Embryonic facial prominence (tissue), 1 donor: ENCODE measurements around the gene GDPD5.

Experiments used
- DNase-seq: peaks from one replicate; pipeline ENCODE4 v3.0.0-alpha.2; 2016; ENCODE audit errors: extremely low spot score

Gene GDPD5

DNA sequence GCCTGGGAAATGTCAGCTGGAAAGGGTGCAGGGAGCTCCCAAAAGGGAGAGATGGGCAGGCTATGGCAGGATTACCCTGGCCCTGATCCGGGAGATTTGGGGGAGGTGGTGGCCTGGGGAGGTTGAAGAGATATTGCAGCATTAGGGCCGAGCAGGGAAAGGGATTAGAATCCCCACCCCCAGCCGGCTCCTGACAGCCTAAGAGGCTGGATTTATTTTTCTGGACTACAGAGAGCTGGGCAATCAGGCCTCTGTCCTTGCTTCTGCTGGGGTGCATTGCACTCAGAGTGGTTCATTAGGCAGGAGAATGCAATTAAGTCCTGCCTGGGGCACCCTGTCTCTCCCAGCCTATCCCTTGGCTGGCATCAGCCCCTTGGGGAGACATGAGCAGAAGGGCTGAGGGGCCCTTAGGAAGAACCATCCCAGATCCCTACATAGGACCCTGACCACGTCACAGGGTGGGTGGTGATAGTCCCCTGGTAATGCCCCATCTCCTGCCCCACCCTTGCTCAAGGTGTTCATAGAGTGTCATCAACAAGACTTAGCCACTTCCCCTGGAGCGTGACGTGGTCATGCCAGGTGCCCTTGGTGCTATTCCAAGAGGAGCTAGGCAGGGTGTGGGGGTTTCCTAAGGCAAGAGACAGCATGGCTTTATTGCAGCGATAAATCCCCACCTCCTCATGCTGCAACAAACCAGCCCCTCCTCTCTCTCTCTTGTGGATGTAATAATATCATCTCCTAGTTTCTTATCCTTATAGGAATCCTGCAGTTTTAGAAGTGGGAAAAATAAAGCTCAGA, 54.4 kb downstream of the GDPD5 start:
- DNase-seq: no peak

DNA sequence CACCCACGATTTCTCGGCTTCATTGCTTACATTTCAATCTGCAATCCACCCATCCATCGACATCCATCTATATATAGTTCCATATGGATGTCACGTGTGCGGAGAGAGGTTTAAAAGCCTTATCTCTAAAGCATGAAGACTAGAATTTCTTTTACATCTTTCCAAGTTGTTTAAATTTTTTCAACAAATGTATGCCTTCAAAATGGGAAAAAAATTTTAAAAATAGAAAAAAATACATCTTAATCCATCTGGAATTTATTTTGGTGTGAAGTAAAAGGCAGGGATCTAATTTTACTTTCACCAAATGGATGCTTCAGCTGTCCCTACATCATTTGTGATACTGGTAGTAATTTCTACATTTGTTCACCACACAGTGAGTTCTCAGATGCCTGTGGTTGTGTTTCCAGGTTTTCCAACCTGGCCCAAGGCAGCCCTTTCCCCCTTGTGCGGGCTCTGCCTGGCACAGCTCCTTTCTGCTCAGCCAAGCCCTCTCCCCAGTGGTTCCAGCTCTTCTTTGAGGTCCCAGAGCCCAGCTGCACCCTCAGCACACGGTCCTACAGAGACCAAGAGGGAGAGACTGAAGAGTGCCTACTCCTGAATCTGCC, 55.2 kb downstream of the GDPD5 start:
- DNase-seq: no peak

DNA sequence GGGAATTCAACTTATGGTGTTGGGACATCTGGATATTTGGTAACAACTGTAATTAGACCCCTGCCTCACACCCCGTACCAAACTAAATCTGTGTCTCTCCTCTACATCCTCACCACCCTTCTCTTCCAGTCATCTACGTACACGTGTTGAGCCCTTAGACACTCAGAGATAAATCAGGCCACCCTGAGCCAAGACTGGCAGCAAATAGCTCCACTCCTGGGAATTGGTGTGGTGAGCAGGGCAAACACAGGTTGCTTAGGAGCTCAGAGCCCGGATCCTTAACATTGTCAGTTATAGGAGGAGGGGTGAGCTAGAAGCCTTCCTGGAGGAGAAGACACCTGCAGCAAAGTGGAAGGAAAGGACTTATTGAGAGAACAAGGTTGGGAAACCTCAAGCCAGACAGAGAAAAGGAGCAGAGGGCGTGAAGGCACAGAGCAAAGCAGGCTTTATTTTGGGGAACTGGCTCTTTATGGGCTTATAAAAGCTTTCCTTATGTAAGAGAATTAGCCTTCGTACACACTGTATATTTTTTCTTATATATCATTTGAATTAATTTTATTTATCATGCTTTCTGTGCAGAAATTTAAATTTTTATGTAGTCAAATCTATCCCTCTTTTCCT, 55.8 kb downstream of the GDPD5 start:
- no peak for DNase-seq

DNA sequence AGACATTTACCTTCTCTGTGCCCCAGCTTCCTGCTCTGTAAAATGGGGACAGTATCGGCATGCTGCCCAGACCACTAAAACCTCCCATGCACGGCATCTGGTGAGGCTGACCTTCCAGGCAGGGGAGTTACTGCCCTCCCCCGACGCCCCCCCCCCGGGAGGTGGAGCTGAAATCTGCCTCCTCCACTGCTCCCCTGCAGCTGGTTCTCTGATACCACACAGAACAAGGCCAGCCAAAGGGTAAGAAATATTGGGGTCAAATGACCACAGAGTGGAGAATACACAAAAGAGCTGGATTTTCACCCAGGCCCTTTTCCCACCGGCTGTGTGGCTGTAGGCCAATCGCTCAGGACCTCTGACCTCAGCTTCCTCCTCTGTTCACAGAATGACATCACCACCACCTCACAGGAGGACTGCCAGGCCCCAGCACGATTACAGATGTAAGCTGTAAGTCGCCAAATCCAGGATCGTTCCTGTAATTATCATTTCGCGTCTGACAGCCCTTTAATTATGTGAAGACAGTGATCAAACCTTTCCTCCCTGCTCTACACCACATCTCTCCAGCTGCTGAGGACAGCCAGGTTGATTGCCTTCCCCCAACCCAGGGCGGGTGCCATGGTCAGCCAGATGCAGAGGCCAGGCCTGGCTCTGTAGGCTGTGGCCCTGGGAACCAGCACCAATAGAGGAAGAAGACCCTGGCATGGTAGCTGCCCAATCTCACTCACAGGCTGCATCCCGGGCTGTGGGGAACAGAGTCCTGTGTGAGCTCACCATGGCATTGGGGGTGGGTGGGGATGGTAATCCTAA, 57.0 kb downstream of the GDPD5 start:
- no peak for DNase-seq

DNA sequence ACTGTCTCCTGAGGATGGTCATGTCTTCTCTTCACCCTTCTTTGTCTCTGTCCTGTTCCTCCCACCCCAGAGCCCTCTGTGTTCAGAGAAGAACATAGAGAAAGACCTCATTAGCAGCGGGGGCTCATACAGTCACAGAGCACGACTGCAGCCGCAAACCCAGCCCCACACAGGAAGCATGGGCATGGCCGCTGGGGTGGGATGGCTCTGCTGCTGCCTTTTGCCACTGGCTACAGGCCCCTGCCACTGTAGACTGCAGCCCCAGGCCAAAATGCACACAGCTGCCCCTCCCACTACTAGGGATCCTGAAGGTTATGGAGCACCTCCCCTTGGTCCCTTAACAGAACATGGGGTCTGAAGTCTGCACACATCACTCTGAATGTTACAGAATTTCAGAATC, 57.9 kb downstream of the GDPD5 start:
- DNase-seq: no peak

DNA sequence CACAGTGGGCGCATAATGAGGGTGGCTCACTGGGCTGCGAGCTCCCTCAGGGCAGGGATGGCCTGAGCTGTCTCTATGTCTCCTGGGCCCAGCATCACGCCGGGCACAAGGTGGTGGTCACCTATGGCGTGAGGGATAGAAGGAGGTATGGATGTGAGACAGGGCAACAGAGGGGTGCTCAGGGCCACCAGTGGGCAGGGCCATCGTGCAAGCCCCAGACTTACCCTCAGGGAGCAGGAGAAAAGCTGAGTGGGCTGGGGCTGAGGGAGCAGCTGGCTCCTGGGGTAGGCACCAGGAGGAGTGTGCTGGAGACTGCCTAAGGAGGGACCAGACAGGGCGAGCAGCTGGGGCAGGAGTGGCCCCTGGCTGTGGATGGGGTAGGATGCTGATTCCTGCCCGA, 58.4 kb downstream of the GDPD5 start:
- DNase-seq: no peak

DNA sequence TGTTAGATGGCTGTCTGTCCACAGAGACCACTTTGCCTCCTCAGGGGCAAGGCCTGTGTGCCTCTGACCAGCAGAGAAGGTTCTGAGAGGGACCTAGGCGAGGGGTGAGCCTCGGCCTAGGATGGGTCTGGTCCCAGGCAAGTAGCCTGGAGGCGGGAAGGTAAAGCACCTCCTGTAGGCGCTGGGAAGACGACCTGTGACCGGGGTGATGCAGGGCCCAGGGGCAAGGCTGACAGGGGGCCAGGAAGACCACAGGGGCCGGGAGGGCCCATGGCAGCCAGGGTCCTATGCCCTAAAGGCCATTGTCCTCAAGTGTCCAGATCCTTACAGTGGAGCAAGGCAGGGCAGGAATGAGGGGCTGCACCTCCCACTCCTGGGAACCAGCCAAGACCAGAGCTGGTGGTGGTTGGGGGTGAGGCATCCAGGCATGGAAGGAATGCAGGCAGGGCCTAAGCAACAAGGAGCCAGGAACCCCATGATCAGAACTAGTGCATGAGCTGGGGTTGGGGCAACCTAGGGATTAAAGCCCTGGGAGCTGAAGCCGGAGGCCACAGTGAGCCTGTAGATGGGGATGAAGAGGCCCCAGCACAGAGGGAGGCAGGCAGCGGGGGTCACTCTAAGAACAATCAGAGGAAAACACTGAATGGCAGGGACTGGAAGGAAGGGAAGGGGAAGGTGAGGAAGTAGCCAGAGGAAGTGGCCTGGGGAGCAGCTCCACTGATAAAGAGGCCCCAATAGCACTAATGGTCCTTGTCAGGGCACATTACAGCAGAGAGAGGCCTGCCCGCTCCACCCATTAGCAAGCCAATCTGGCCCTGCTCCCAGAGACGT, 59.8 kb downstream of the GDPD5 start:
- DNase-seq: no peak

DNA sequence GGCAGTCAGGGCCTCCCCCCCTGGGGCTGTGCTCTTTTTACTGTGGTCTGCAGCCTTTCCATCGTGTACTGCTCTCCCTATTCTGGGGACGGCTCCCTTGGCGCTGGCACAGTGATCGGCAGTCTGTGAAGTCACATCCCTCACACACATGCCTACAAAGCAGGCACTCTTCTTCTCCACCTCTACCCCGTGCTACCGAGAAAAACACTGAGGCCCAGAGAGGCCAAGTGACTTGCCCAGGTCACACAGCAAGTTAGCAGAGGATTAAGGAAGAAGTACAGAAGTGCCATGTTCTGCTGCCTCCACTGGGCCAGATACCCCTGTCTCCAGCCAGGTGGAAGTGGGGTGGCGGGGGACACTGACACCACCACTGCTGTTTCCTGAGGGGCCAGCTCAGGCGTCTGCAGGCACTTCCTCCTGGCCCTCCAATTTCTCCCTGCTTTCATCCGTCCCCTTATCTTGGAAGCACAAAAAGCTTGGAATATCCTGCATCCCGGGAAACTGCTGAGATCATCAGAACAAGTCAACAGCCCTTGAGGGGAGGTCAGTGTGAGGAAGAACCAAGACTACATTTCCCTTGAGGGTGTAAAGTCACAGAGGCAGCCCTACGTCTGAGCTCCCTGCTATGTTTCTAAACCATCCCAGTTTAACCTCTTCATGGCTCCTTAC, 62.5 kb downstream of the GDPD5 start:
- DNase-seq: no peak

DNA sequence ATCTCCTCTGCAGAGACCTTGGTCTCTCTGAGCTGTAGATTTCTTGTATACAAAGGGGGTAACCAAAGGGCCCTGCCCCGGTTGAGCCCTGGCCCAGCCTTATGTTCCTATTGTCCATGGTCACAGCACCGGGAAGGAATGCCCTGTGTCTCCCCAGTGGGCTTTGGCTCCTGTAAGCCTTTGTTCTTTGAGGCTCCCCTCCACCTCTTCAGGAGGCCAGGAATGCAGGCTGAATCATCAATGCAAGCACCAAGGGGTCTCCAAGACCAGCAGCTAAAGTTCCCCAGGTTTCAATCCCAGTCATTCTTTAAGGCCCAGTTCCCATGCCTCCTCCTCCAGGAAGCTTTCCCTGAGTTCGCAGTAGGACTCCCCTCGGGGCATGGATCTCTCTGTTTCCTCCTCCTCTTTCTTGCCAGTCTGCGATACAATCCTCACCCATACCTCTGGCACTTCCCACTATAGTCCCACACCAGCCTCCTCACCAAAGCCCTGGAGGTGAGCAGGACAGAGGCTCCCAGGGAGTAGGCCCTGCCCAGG, 63.6 kb downstream of the GDPD5 start:
- no peak for DNase-seq

DNA sequence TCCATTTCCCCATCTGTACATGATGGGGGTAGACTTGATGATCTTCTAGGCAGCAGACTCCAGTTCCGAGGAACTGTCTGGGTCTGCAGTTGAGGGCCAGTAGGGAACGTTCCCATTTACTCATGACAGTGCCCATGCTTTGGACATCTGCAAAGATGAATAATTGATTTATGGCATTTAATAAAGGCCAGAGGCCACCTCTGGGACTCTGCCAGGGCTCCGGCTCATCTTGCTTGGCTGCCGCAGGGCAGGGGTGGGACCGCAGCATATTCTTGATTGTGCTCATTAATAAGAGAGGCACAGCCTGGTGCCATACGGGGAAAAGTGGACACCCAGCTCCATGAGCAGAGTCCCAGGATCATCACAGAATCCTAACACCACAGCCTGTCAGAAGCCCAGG, 64.6 kb downstream of the GDPD5 start:
- no peak for DNase-seq

DNA sequence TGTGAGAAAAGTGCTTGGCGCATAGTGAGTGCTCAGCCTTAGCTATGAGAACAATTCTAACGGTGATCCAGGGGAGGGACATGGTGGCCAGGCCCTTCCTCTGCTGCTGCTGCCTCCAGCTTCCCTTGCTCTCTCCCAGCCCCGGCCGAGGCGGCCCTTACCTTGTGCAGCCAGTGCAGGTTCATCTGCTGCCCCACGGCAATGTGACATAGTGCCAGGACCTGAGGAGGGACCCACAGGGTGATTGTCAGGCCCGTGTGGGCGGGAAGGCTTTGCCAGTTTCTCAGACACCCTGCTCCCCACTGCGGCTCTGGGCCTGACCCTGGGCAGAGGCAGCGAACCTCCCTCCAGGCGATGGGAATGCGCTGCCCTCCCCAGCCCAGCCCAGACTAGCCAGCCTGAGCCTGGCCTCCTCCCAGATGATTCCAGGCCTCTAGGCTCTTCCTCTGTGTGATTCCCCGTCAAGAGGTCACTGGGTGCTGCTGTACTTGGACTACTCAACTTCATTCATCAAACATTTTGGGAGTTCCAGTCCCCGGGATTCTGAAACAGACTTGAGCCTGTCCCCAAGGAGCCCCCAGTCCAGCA, 69.1 kb downstream of the GDPD5 start:
- no peak for DNase-seq

DNA sequence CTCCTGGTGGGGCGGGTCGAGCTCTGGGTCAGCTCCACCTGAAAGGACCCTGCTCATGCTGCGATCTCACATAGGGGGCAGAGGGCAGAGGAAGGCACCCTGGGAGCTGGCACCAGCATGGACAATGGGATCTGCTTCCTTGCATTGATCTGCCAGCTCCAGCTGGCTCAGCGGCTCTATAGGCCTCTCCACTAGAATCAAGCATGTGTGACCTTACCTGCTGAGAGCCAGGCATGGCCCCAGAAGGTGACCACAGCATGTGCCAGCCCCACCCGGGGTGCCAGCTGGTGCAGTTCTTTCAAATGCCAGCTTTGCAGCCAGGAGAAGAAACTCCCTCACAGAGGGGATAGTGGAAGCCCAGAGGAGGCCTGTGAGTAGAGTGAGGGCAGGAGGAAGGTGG, 70.8 kb downstream of the GDPD5 start:
- DNase-seq: no peak

DNA sequence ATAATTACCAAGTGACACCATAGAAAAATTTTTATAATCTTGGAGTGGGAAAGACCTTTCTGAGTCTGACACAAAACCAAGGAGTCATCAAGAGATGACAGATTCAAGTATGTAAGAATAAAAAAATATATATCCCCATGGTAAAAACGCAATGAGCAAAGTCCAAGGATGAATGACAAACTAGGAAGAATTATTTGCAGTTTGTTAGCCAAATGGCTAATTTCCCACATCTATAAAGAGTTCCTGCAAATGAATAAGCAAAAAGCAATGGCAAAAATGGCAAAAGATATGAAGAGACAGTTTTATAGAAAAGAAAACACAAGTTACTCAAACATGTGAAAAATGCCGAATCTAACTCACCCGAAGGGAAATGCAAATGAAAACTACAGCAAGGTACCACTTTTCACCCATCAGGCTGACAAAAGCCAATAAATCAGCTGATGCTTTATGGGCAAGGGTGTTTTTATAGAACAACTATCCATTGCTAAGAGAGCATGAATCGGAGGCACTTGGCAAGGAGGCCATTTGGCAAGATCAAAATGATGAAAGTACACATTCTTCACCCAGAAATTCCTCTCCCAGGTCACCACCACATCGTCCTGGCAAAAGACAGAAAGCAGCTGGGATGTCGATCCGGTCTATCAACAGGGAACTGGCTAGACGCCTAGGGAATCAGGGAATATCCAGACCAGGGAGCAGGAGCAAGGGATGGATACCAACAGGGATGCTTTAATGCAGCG, 71.7 kb downstream of the GDPD5 start:
- no peak for DNase-seq

DNA sequence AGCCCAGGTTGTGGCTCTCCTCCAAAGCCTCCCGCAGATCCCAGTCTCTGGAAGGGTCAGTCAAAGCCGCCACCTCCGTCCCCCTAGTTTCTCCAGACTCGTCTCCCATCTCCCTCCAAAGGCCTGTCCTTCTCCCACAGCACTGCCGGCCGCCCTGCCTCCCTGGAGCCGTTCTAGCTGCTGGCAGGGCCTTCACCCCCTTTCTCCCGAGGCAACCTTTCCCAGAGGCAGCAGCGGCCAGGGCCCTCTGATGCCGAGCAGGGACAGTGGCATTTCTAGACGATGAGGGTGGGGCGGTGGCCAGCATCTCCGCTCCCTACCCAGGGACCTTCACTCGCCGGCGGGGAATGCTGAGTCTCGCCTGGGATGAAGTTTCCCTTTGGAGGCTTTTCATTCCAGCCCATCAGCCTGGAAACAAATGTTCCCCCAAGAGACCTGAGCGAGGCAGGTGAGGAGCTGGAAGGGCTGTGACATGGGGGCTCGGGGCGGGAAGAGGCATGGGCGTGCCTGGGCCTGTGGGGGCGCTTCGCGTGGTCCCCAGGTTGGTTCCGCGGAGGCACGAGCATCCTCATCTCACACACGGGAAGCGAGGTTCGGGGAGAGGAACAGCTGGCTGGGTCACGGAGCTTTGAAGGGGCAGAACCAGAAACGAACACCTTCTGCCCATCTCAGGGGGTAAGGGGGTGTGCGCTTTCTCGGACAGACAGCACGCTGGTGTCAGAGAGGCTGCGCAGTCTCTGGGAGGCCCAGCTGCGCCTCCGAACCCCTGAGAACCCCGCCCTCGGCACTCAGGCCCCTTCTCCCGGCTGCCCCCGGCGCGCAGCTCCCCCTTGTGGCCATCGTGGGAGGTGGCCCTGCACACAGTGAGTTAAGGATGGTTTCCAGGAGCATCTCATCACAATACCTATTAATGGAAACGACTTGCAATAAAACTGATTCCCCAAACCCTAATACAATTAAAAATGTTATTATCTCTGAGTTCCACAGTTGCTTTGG, 74.6 kb downstream of the GDPD5 start:
- no peak for DNase-seq

DNA sequence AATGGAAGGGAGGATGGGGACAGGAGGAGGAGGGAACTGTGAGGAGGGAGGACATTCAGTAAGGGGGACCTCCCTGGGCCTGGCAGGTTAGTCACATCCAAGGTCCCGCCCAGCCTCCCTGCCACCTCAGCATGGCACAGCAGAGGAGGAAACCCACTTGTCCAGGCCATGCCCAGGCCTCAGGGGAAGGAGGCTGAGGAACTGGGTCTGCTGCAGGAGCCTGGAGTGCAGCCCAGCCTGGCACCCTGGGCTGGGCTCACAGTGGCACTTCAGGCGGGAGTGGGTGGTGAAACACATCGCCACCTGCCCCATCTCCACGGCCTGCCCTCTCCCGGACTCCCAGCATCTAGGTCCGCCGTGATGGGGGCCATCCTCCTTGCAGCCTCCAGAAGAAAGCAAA, 75.5 kb downstream of the GDPD5 start:
- no peak for DNase-seq

DNA sequence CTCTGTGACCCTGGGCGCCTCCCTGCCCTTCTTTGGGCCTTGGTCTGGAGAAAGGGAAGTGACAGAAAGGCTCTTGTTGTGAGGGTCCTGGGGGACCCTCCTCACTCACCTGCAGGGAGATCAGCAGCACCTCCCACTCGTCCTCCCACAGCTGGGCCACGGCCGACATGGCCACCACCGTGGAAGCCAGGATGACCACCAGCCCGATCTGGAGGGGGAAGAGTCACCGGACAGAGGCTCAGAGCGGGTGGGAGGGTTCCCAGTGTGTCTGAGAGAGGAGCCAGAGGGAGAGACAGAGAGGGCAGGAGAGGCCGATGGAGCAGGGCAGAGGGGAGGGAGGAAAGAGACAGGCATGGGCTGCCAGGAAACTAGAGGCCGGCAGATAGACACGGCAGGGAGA, 76.0 kb downstream of the GDPD5 start:
- no peak for DNase-seq

DNA sequence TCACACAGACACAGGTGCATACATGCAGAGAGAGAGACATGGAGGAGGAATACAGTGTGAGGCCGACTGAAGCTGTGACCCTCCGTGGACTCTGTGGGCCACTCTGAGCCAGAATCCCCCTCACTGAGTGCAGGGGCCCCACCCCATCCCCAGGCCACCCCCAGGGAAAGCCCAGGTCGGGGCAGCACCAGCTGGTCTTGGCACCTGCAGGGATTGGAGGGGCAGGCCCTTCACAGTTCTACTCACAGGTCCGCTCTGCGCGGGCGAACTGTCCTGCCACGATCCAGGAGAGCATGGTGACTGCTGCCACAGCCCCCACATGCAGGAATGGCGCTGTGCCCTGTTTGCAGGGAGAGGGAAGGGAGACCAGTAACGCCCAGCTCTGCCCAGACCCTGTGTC, 76.5 kb downstream of the GDPD5 start:
- no peak for DNase-seq

DNA sequence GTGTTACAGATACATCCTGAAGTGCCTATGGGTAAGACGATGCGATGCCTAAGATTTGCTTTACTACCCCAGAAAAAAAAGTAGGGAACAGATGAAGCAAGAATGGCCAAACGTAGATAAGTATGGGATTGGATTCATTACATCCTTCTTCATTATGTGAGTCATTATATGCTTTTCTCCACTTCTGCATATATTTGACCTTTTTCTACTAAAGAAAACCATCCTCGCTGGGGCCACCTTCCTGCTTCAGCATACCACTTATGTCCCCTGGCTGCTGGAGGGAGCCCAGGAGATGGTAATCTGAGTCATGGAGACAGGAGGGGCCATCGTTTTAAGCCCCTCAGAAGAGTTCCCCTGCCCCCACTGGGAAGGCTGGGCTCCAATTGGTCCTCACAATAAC, 78.3 kb downstream of the GDPD5 start:
- no peak for DNase-seq
